ENCODE measurements around the gene ADAMTS16. TPM values are rescaled to one million over a fixed set of nuclear protein-coding genes. Genes with fewer than 3 reads are reported as not detected.

The ADAMTS16 gene
- total RNA-seq, 1 donor from 2014 or later: not detected

GRCh38 chr5:5199495-5199894 is 59.4 kb downstream of the ADAMTS16 start:
- H3K27ac Mint-ChIP-seq: no peak overlapping the region
- intact Hi-C loops (cut with micrococcal nuclease): no loop called here
- H3K4me1 Mint-ChIP-seq (ENCODE audit: low read depth): no peaks in the 10 kb centered on the region
- no peaks in the 10 kb centered on the region for H3K9me3 Mint-ChIP-seq
- H3K4me3 Mint-ChIP-seq (ENCODE audit: low read depth): no peak overlapping the region
- H3K27me3 Mint-ChIP-seq (ENCODE audit: low read depth): no peaks in the 10 kb centered on the region
- DNase-seq (ENCODE audit: low spot score): no peak
- no peaks in the 10 kb centered on the region for H3K36me3 Mint-ChIP-seq (ENCODE audit: low read depth)

DNA sequence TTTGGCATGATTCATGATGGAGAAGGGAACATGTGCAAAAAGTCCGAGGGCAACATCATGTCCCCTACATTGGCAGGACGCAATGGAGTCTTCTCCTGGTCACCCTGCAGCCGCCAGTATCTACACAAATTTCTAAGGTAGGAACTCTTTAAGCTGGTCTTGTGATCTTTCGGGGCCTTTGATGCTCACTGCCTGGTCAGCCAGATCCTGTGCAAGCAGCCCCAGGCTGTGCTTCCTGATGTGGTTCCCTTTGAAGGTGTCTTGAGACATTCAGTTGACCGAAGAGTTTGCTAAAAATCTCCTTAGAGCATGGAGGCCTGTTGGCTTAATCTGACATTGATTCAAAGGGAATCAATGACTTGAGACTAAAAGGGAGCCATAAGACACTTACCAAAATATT is 60.0 kb downstream of the ADAMTS16 start:
- no peaks in the 10 kb centered on the region for H3K27me3 Mint-ChIP-seq (ENCODE audit: low read depth)
- DNase-seq (ENCODE audit: low spot score): no peak
- intact Hi-C loops (cut with micrococcal nuclease): no loop called here
- H3K4me1 Mint-ChIP-seq (ENCODE audit: low read depth): no peaks in the 10 kb centered on the region
- H3K27ac Mint-ChIP-seq: no peak overlapping the region
- no peaks in the 10 kb centered on the region for H3K9me3 Mint-ChIP-seq
- no peaks in the 10 kb centered on the region for H3K36me3 Mint-ChIP-seq (ENCODE audit: low read depth)
- no peak overlapping the region for H3K4me3 Mint-ChIP-seq (ENCODE audit: low read depth)

DNA sequence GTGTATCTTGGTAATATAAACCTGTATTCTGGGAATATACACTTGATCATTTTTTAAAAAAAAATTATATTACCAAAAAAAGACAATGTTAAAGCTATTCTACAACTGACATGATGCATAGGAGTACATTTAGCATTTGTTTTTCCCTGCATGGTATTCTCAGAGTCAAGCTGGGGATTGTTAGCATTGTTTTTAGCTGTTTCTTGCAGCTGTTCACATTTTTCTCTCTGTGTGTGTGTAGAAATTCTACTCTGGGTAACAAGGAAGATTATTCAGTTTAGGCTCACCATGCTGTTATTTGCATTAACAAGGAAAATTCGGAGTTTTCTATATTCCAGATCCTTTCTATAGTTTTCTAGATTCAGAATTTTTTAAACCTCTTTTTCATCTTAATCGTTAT is 62.2 kb downstream of the ADAMTS16 start:
- H3K4me1 Mint-ChIP-seq (ENCODE audit: low read depth): no peaks in the 10 kb centered on the region
- no peaks in the 10 kb centered on the region for H3K36me3 Mint-ChIP-seq (ENCODE audit: low read depth)
- H3K27ac Mint-ChIP-seq: no peak overlapping the region
- intact Hi-C loops (cut with micrococcal nuclease): no loop called here
- H3K4me3 Mint-ChIP-seq (ENCODE audit: low read depth): no peak overlapping the region
- no peaks in the 10 kb centered on the region for H3K9me3 Mint-ChIP-seq
- H3K27me3 Mint-ChIP-seq (ENCODE audit: low read depth): no peaks in the 10 kb centered on the region
- DNase-seq (ENCODE audit: low spot score): no peak

GRCh38 chr5:5203451-5203850 is 63.3 kb downstream of the ADAMTS16 start:
- no peaks in the 10 kb centered on the region for H3K27me3 Mint-ChIP-seq (ENCODE audit: low read depth)
- intact Hi-C loops (cut with micrococcal nuclease): no loop called here
- H3K9me3 Mint-ChIP-seq: no peaks in the 10 kb centered on the region

DNA sequence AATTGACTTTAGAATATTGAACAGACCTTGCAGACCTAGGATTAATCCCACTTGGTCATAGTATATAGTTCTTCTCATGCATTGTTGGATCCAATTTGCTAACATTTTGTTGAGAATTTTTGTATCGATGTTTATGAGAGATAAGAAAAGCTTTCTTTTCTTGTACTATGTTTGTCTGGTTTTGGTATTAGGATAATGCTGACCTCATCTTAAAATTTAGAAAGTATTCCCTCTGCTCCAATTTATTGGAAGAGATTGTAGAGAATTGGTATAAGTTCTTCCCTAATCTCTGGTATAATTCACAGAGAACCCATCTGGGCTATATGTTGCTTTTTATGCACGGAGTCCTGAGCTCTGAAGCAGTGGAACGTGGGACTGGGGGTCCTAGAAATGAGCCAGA is 67.7 kb downstream of the ADAMTS16 start:
- no peaks in the 10 kb centered on the region for H3K36me3 Mint-ChIP-seq (ENCODE audit: low read depth)
- H3K4me1 Mint-ChIP-seq (ENCODE audit: low read depth): no peaks in the 10 kb centered on the region
- DNase-seq (ENCODE audit: low spot score): no peak
- no peaks in the 10 kb centered on the region for H3K9me3 Mint-ChIP-seq
- intact Hi-C loops (cut with micrococcal nuclease): no loop called here
- no peak overlapping the region for H3K27ac Mint-ChIP-seq
- no peak overlapping the region for H3K4me3 Mint-ChIP-seq (ENCODE audit: low read depth)
- no peaks in the 10 kb centered on the region for H3K27me3 Mint-ChIP-seq (ENCODE audit: low read depth)

More at GRCh38 chr5:5203451-5203850, 63.3 kb downstream of the ADAMTS16 start:
- H3K4me1 Mint-ChIP-seq (ENCODE audit: low read depth): no peaks in the 10 kb centered on the region
- H3K27ac Mint-ChIP-seq: no peak overlapping the region
- H3K36me3 Mint-ChIP-seq (ENCODE audit: low read depth): no peaks in the 10 kb centered on the region
- H3K4me3 Mint-ChIP-seq (ENCODE audit: low read depth): no peak overlapping the region
- no peak for DNase-seq (ENCODE audit: low spot score)

- H3K9me3 Mint-ChIP-seq: no peaks in the 10 kb centered on the region
- H3K27ac Mint-ChIP-seq: no peak overlapping the region
- no peak for DNase-seq (ENCODE audit: low spot score)
- H3K4me1 Mint-ChIP-seq (ENCODE audit: low read depth): no peaks in the 10 kb centered on the region
- intact Hi-C loops (cut with micrococcal nuclease): no loop called here
- no peaks in the 10 kb centered on the region for H3K27me3 Mint-ChIP-seq (ENCODE audit: low read depth)
- no peaks in the 10 kb centered on the region for H3K36me3 Mint-ChIP-seq (ENCODE audit: low read depth)
- no peak overlapping the region for H3K4me3 Mint-ChIP-seq (ENCODE audit: low read depth)
Observed at GRCh38 chr5:5209089-5209488, 69.0 kb downstream of the ADAMTS16 start.

DNA sequence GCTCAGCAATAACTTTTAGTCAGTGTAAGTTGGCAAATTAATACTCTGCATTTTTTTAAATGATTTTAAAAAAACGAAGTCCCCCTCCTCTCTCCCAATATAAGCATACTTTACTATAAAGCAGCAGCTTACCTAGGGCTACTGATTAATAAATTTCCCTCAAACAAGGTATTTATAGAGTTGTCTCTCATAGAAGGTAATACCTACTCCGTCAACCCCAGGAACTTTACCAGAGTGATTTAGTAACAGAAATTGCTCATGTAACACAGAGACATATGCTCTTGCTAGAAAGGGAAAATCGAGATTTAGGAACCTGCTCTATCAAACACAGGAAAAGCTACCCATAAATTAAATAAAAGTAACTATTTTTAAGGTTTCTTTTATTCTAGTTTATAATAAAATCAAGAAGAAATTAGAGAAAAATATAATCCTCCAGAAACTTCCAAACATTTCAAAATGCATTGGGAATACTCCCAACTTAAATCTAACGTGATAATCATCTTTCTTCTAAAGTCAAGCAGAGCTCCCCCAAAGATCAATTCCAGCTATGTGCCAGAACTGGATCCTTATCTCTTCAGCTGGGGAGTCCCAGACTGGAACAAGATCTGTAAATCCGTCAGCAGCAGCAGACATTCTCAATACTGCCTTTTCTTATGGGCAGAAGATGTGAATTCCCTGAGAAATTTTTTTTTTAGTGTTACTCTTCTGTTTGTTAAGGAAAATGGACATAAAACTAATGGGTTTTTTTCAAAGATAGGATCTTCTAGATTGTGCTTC is 69.6 kb downstream of the ADAMTS16 start:
- Mint-ChIP-seq H3K4me3 (ENCODE audit: low read depth) (no peak overlapping the region), H3K9me3 (no peaks in the 10 kb centered on the region), H3K27me3 (ENCODE audit: low read depth) (no peaks in the 10 kb centered on the region), H3K36me3 (ENCODE audit: low read depth) (no peaks in the 10 kb centered on the region), H3K27ac (no peak overlapping the region), H3K4me1 (ENCODE audit: low read depth) (no peaks in the 10 kb centered on the region)
- intact Hi-C loops (cut with micrococcal nuclease): no loop called here
- no peak for DNase-seq (ENCODE audit: low spot score)

- H3K27ac Mint-ChIP-seq: no peak overlapping the region
Observed at GRCh38 chr5:5217371-5217770, 77.2 kb downstream of the ADAMTS16 start.

GRCh38 chr5:5218396-5218795 is 78.3 kb downstream of the ADAMTS16 start:
- DNase-seq (ENCODE audit: low spot score): no peak
- no peaks in the 10 kb centered on the region for H3K27me3 Mint-ChIP-seq (ENCODE audit: low read depth)
- H3K36me3 Mint-ChIP-seq (ENCODE audit: low read depth): no peaks in the 10 kb centered on the region
- no peak overlapping the region for H3K27ac Mint-ChIP-seq
- intact Hi-C loops (cut with micrococcal nuclease): no loop called here
- H3K4me3 Mint-ChIP-seq (ENCODE audit: low read depth): no peak overlapping the region
- H3K4me1 Mint-ChIP-seq (ENCODE audit: low read depth): no peaks in the 10 kb centered on the region
- H3K9me3 Mint-ChIP-seq: no peaks in the 10 kb centered on the region

More at GRCh38 chr5:5217371-5217770, 77.2 kb downstream of the ADAMTS16 start:
- Mint-ChIP-seq H3K36me3 (ENCODE audit: low read depth) (no peaks in the 10 kb centered on the region), H3K27me3 (ENCODE audit: low read depth) (no peaks in the 10 kb centered on the region), H3K4me3 (ENCODE audit: low read depth) (no peak overlapping the region), H3K4me1 (ENCODE audit: low read depth) (no peaks in the 10 kb centered on the region), H3K9me3 (no peaks in the 10 kb centered on the region)
- DNase-seq (ENCODE audit: low spot score): no peak
- intact Hi-C loops (cut with micrococcal nuclease): no loop called here

DNA sequence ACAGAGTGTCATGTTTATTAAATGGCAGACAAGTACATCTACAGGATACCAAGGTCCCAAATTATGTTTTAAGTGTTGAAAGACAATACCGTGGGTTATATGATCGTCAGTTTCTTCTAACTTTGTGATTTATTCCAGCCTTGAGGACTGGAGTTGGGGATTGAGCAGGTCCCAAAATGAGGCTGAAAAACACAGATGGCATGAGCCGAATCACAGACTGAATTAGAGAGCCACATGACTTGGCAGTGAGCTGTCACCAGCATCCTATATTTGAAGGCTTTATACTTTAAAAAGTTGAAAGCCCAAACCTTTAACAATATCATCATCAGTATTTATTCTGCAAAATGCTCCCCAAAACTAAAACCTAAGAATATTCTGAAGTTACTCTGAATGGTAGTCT is 79.4 kb downstream of the ADAMTS16 start:
- Mint-ChIP-seq H3K27me3 (ENCODE audit: low read depth) (no peaks in the 10 kb centered on the region), H3K4me1 (ENCODE audit: low read depth) (no peaks in the 10 kb centered on the region), H3K4me3 (ENCODE audit: low read depth) (no peak overlapping the region), H3K9me3 (no peaks in the 10 kb centered on the region), H3K27ac (no peak overlapping the region), H3K36me3 (ENCODE audit: low read depth) (no peaks in the 10 kb centered on the region)
- DNase-seq (ENCODE audit: low spot score): no peak
- intact Hi-C loops (cut with micrococcal nuclease): no loop called here

DNA sequence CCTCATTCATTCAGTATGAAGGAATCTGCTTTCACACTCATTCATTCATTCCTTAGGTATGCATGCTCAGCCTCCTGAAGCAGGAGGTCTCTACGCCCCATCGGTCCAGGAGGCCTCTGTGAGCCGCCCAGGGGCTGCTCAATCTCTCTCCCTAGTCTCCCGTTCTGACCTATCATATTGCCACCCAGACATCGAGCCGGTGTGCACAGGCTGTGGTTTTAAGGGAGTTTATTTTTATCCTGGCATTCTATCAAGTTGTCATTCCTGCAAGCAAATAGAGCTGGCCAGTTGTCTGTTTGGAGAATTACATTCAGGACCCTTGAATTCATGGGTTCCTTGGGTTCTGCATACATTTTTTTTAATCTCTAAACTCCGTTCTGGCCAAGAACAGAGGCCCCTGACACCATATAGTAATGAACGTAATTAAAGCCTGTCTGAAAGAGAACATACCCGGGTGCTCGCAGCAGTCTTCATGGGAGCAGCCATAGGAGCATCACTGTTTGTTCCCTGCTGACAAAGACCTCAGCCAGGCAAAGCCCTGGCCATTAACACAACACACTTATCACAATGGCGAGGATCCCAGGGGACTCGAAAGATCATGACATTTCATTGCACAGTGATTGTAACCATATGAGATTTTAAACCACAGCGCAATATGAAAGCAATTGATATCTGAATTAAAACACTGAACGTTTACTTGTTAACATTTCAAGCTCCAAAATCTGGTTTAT is 80.9 kb downstream of the ADAMTS16 start:
- intact Hi-C loops (cut with micrococcal nuclease): no loop called here
- no peaks in the 10 kb centered on the region for H3K9me3 Mint-ChIP-seq
- H3K27ac Mint-ChIP-seq: no peak overlapping the region
- H3K4me3 Mint-ChIP-seq (ENCODE audit: low read depth): no peak overlapping the region
- no peak for DNase-seq (ENCODE audit: low spot score)
- H3K36me3 Mint-ChIP-seq (ENCODE audit: low read depth): no peaks in the 10 kb centered on the region
- H3K4me1 Mint-ChIP-seq (ENCODE audit: low read depth): no peaks in the 10 kb centered on the region
- H3K27me3 Mint-ChIP-seq (ENCODE audit: low read depth): no peaks in the 10 kb centered on the region

GRCh38 chr5:5221724-5222123 is 81.6 kb downstream of the ADAMTS16 start:
- no peaks in the 10 kb centered on the region for H3K27me3 Mint-ChIP-seq (ENCODE audit: low read depth)
- no peak for DNase-seq (ENCODE audit: low spot score)
- no peaks in the 10 kb centered on the region for H3K36me3 Mint-ChIP-seq (ENCODE audit: low read depth)
- intact Hi-C loops (cut with micrococcal nuclease): no loop called here
- H3K4me3 Mint-ChIP-seq (ENCODE audit: low read depth): no peak overlapping the region
- H3K4me1 Mint-ChIP-seq (ENCODE audit: low read depth): no peaks in the 10 kb centered on the region
- H3K9me3 Mint-ChIP-seq: no peaks in the 10 kb centered on the region
- no peak overlapping the region for H3K27ac Mint-ChIP-seq

- Mint-ChIP-seq H3K9me3 (no peaks in the 10 kb centered on the region), H3K27ac (no peak overlapping the region), H3K27me3 (ENCODE audit: low read depth) (no peaks in the 10 kb centered on the region), H3K4me3 (ENCODE audit: low read depth) (no peak overlapping the region), H3K36me3 (ENCODE audit: low read depth) (no peaks in the 10 kb centered on the region), H3K4me1 (ENCODE audit: low read depth) (no peaks in the 10 kb centered on the region)
- DNase-seq (ENCODE audit: low spot score): no peak
- intact Hi-C loops (cut with micrococcal nuclease): no loop called here
Observed at GRCh38 chr5:5231576-5231975, 91.4 kb downstream of the ADAMTS16 start.
